TTC549 (cell line): ENCODE results near the gene MICOS13.

Experiments used
- FAIRE-seq: peaks from 2 replicates; lab custom pipeline; 2012; peaks lifted over from hg19 to GRCh38; lab: Jason Lieb, UNC

Gene MICOS13

GRCh38 chr19:5687360-5688198 lies 7.3 kb upstream of the MICOS13 start:
- no peak for FAIRE-seq

- FAIRE-seq = no peak
These were observed 6.5 kb upstream of the MICOS13 start for GRCh38 chr19:5686647-5687359.

- FAIRE-seq = no peak
These were observed 6.0 kb upstream of the MICOS13 start for GRCh38 chr19:5686326-5686646.

GRCh38 chr19:5684694-5685430 lies 4.5 kb upstream of the MICOS13 start:
- FAIRE-seq = no peak

GRCh38 chr19:5683177-5683886 lies 3.0 kb upstream of the MICOS13 start:
- FAIRE-seq = no peak

- no peak for FAIRE-seq
These were observed 1.8 kb upstream of the MICOS13 start for GRCh38 chr19:5682107-5682482.

GRCh38 chr19:5681391-5682106 lies 1.2 kb upstream of the MICOS13 start:
- FAIRE-seq = no peak

GRCh38 chr19:5680084-5680436 lies 256 bp downstream of the MICOS13 start:
- FAIRE-seq = no peak

- FAIRE-seq = no peak
These were observed 830 bp downstream of the MICOS13 start for GRCh38 chr19:5679289-5680083.

GRCh38 chr19:5678071-5678718 lies 2.1 kb downstream of the MICOS13 start:
- FAIRE-seq = no peak

- FAIRE-seq = no peak
These were observed 2.7 kb downstream of the MICOS13 start for GRCh38 chr19:5677580-5677979.

GRCh38 chr19:5677136-5677535 lies 3.2 kb downstream of the MICOS13 start:
- no peak for FAIRE-seq

- no peak for FAIRE-seq
These were observed 3.6 kb downstream of the MICOS13 start for GRCh38 chr19:5676772-5677105.

GRCh38 chr19:5676105-5676771 lies 4.1 kb downstream of the MICOS13 start:
- FAIRE-seq = no peak

GRCh38 chr19:5674714-5675113 lies 5.6 kb downstream of the MICOS13 start:
- FAIRE-seq = no peak

GRCh38 chr19:5673752-5674151 lies 6.6 kb downstream of the MICOS13 start:
- FAIRE-seq = no peak

- FAIRE-seq = no peak
These were observed 7.4 kb downstream of the MICOS13 start for GRCh38 chr19:5672708-5673459.

GRCh38 chr19:5671600-5671999 lies 8.7 kb downstream of the MICOS13 start:
- FAIRE-seq = no peak

- FAIRE-seq = no peak
These were observed 11.1 kb downstream of the MICOS13 start for GRCh38 chr19:5669212-5669611.
